K562 (cell line): ENCODE measurements around the gene TRIM44. TPM values are rescaled to one million over a fixed set of nuclear protein-coding genes. Genes with fewer than 3 reads are reported as not detected.

Experiments used
- ESRRA ChIP-seq: fragments of 450-650 bp; IDR thresholded peaks from 2 replicates; pipeline ENCODE4 v1.6.1; 2014; ENCODE audit warnings: low read depth, mild to moderate bottlenecking, moderate library complexity, borderline replicate concordance
- FOXJ3 ChIP-seq: sonication (generic); formaldehyde crosslinking; IDR thresholded peaks from 2 replicates; pipeline ENCODE4 v1.4.0; 2020; ENCODE audit warnings: mild to moderate bottlenecking, missing genetic modification reagents
- FOXM1 ChIP-seq, 2 experiments: fragments of 450-650 bp in 1 of 2; sonication (generic) in 1 of 2; formaldehyde crosslinking in 1 of 2; IDR thresholded peaks; 2 replicates each; pipeline versions ENCODE4 v1.6.1 to v1.9.0; 2017 to 2022; ENCODE audit warnings: low read depth in 2 of 2, mild to moderate bottlenecking in 2 of 2, missing genetic modification reagents in 1 of 2, moderate library complexity in 1 of 2
- HMGXB4 ChIP-seq: sonication (generic); formaldehyde crosslinking; IDR thresholded peaks from 2 replicates; pipeline ENCODE4 v1.8.1; 2023; ENCODE audit warnings: mild to moderate bottlenecking, missing genetic modification reagents
- ILF3 ChIP-seq: fragments of 450-650 bp; IDR thresholded peaks from 2 replicates; pipeline ENCODE4 v1.6.1; 2018; ENCODE audit warnings: antibody characterized with exemption, mild to moderate bottlenecking, moderate library complexity, borderline replicate concordance
- KDM1A ChIP-seq, 2 experiments: fragments of 450-650 bp; IDR thresholded peaks; 2 replicates each; pipeline ENCODE4 v1.6.1; 2016; ENCODE audit warnings: mild to moderate bottlenecking in 2 of 2
- PHF21A ChIP-seq: fragments of 450-650 bp; IDR thresholded peaks from 2 replicates; pipeline ENCODE4 v1.6.1; 2017; ENCODE audit warnings: low read depth, borderline replicate concordance
- RCOR1 ChIP-seq, 2 experiments: IDR thresholded peaks; 2 replicates each; pipeline ENCODE4 v1.6.1; 2012; ENCODE audit warnings: low read depth in 2 of 2, low read length in 2 of 2, borderline replicate concordance in 1 of 2, improper control_type of control experiment in 1 of 2
- RFX5 ChIP-seq: IDR thresholded peaks from 2 replicates; pipeline ENCODE4 v1.6.1; 2011; ENCODE audit warnings: low read depth, mild to moderate bottlenecking, improper control_type of control experiment, low read length
- SIN3B ChIP-seq: fragments of 450-650 bp; IDR thresholded peaks from 2 replicates; pipeline ENCODE4 v1.6.1; 2017; ENCODE audit warnings: low read depth, mild to moderate bottlenecking, moderate library complexity
- SMARCA5 ChIP-seq: fragments of 450-650 bp; IDR thresholded peaks from 2 replicates; pipeline ENCODE4 v1.6.1; 2016
- TAF15 ChIP-seq: fragments of 200-400 bp; formaldehyde crosslinking; IDR thresholded peaks from 2 replicates; pipeline ENCODE4 v1.6.1; 2017; ENCODE audit warnings: mild to moderate bottlenecking, low read depth, low read length, moderate library complexity
- ZKSCAN3 ChIP-seq: fragments of 250-450 bp; sonication (Bioruptor Pico); IDR thresholded peaks from 2 replicates; pipeline ENCODE4 v1.4.0; 2020
- ZNF589 ChIP-seq: fragments of 200-800 bp; sonication (Bioruptor generic); IDR thresholded peaks from 2 replicates; pipeline ENCODE4 v1.6.1; 2016; ENCODE audit warnings: low read depth, missing genetic modification characterization, missing compliant biosample characterization
- ZNF766 ChIP-seq: fragments of 200-800 bp; sonication (Bioruptor generic); conservative IDR thresholded peaks from 2 replicates; pipeline ENCODE4 v1.6.1; 2016; ENCODE audit warnings: missing genetic modification characterization, missing compliant biosample characterization
- polyA plus RNA-seq, 8 experiments: library from polyadenylated mRNA; depleted of rRNA in 4 of 8; stranded (reverse) in 5 of 8; unstranded in 3 of 8; fragments of >200 nt; fragmentation: Nextera tagmentation in 2 of 8; fragmentation: Illumina TruSeq in 1 of 8; extraction: Ambion mirVana in 2 of 8; extraction: Trizol in 1 of 8; gene quantifications; 2 replicates each; pipeline versions ENCODE4 v1.2.1 to v1.2.3, GENCODE V29; 2011 to 2014; ENCODE audit warnings: inconsistent platforms in 1 of 8, missing spikeins in 1 of 8
- total RNA-seq, 7 experiments: library from RNA; depleted of rRNA in 6 of 7; stranded (reverse); fragments of >200 nt in 6 of 7; fragmentation: Illumina TruSeq in 2 of 7; extraction: Trizol in 2 of 7; gene quantifications; 2 replicates each; pipeline versions ENCODE4 v1.2.1 to v1.2.3, GENCODE V29; 2011 to 2021; ENCODE audit warnings: low replicate concordance in 1 of 7
- TF ChIP-seq, protein P1 (sequence below): fragments of 450-650 bp; conservative IDR thresholded peaks from 2 replicates; pipeline ENCODE4 v1.6.1; 2016; ENCODE audit warnings: missing genetic modification characterization, low read depth, mild to moderate bottlenecking, missing compliant biosample characterization, moderate library complexity

Gene TRIM44
- total and polyA plus RNA-seq, 9 of the 15 experiments (the other 6 are each of a cell fraction or from before 2014, with no cell fraction given) = 8.3 to 105 (median 37.2) TPM

DNA sequence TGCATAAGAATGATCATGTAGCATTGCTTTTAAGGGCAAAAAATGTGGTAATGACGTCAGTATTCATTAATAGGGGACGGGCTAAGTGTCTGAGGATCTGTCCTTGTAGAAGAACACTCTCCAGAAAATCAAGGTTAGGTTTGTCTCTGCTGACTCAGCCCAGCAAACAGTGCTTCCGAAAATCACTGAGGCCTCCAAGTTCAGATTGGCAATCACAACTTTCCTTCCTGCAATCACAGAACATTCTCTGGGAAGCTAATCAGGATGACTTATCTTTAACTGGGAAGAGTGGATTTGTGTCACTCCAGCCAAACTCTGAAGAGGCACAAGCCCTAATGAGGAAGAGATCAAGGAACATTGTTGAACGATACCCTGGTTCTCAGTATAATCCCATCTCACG, 158.0 kb downstream of the TRIM44 start (continued):
- TF ChIP-seq FOXM1 (IDR thresholded peaks at IDR 0.05; ENCODE audit: low read depth) (no peak), FOXM1 (CRISPR knock-in tag; IDR thresholded peaks at IDR 0.05; ENCODE audit: low read depth) (no peak), SIN3B (no peak), ZKSCAN3 (CRISPR knock-in tag) (no peak), ZNF589 (CRISPR knock-in tag) (no peak), SMARCA5 (no peak), ESRRA (peak; percentile 61; the same call in 1 of the 2 replicates), FOXJ3 (CRISPR knock-in tag) (no peak), HMGXB4 (CRISPR knock-in tag) (no peak), KDM1A (IDR thresholded peaks at IDR 0.05) (peak; percentile 94 to 95), RCOR1 (IDR thresholded peaks at IDR 0.05; ENCODE audit: borderline replicate concordance in 1 of 2, low read depth in 2 of 2, low read length in 2 of 2) (peak in 1 of 2 experiments; percentile 89; a peak in 2 of 4 replicates), RFX5 (no peak), PHF21A (no peak), TAF15 (no peak), ILF3 (no peak), ZNF766 (CRISPR knock-in tag) (no peak)
- TF ChIP-seq, protein P1, sequence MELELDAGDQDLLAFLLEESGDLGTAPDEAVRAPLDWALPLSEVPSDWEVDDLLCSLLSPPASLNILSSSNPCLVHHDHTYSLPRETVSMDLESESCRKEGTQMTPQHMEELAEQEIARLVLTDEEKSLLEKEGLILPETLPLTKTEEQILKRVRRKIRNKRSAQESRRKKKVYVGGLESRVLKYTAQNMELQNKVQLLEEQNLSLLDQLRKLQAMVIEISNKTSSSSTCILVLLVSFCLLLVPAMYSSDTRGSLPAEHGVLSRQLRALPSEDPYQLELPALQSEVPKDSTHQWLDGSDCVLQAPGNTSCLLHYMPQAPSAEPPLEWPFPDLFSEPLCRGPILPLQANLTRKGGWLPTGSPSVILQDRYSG (tag) = no peak
